ENCODE data around the gene OCA2.

GRCh38 chr15:27790270-27790669 is 308.8 kb downstream of the OCA2 start:
- TF ChIP-seq, protein P1, sequence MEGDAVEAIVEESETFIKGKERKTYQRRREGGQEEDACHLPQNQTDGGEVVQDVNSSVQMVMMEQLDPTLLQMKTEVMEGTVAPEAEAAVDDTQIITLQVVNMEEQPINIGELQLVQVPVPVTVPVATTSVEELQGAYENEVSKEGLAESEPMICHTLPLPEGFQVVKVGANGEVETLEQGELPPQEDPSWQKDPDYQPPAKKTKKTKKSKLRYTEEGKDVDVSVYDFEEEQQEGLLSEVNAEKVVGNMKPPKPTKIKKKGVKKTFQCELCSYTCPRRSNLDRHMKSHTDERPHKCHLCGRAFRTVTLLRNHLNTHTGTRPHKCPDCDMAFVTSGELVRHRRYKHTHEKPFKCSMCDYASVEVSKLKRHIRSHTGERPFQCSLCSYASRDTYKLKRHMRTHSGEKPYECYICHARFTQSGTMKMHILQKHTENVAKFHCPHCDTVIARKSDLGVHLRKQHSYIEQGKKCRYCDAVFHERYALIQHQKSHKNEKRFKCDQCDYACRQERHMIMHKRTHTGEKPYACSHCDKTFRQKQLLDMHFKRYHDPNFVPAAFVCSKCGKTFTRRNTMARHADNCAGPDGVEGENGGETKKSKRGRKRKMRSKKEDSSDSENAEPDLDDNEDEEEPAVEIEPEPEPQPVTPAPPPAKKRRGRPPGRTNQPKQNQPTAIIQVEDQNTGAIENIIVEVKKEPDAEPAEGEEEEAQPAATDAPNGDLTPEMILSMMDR (IDR thresholded peaks at IDR 0.05) = no peak
- no peak for TF ChIP-seq POLR2A (IDR thresholded peaks at IDR 0.05)
